Measurements from ENCODE around the gene AIFM2. TPM values are rescaled to one million over a fixed set of nuclear protein-coding genes. Genes with fewer than 3 reads are reported as not detected.

AIFM2 gene
- total and polyA plus RNA-seq, 10 of the 15 experiments (the other 5 are each of a cell fraction or from before 2014, with no cell fraction given) = 4.5 to 30.8 (median 15.6) TPM

- TF ChIP-seq JUND (IDR thresholded peaks at IDR 0.05; ENCODE audit: low read depth, low read length) (no peak), PML (IDR thresholded peaks at IDR 0.05; ENCODE audit: low read length) (no peak), BRCA1 (IDR thresholded peaks at IDR 0.05; ENCODE audit: low read depth, low read length) (no peak), E2F8 (IDR thresholded peaks at IDR 0.05; ENCODE audit: low read depth, partially characterized antibody) (no peak), SUZ12 (IDR thresholded peaks at IDR 0.05; ENCODE audit: unreplicated experiment) (no peak), STAT1 (conservative IDR thresholded peaks at IDR 0.05) (no peak), HDGF (IDR thresholded peaks at IDR 0.05) (no peak), IRF3 (IDR thresholded peaks at IDR 0.05) (no peak), ZBED1 (IDR thresholded peaks at IDR 0.05; ENCODE audit: borderline replicate concordance) (no peak), E2F4 (IDR thresholded peaks at IDR 0.05; ENCODE audit: low read depth, low read length) (no peak)
- peaks cover 23% of the 10 kb centered on the region for H3K79me2 ChIP-seq (ENCODE audit: control insufficient read depth, insufficient read depth, low read length)
- WGBS (ENCODE audit: insufficient coverage, insufficient replicate concordance, low lambda C conversion rate, missing lambda C conversion rate) = 24% methylated on average over 2 of the region's 2 CpGs
- ATAC-seq (no peak), DNase-seq (ENCODE audit: low read depth, low spot score) (no peak), FAIRE-seq (no peak)
- no peaks in the 10 kb centered on the region for H3K27me3 ChIP-seq (replicated peaks in 1 of 2; ENCODE audit: control insufficient read depth in 2 of 2, insufficient read depth in 2 of 2, low read length in 1 of 2)
- ChIA-PET SMC1A (ENCODE audit: uncharacterized antibody, unreplicated experiment) (interaction anchor here (0.8 to 3.6 kb wide), 15 partner anchors 8 to 217 kb away, joined by 4 to 42 read pairs (median 7); no protein-coding TSS in a partner anchor), RAD21 (ENCODE audit: unreplicated experiment) (interaction anchor here (0.8 to 3.3 kb wide), 24 partner anchors 9 to 233 kb away, joined by 3 to 46 read pairs (median 5); partner anchors contain the start of genes PPA1 and SAR1A), CTCF (interaction anchor here (1.0 to 8.4 kb wide), 28 partner anchors 8 to 258 kb away, joined by 3 to 173 read pairs (median 9); partner anchors contain the start of genes AIFM2, EIF4EBP2 and SAR1A), POLR2A (interaction anchor here (0.7 to 2.6 kb wide), 6 partner anchors 10 to 85 kb away, joined by 3 to 45 read pairs (median 10); partner anchors contain the start of genes PPA1 and SAR1A)
- BruUV-seq (replicated peaks) = no TSS peak
- no peaks in the 10 kb centered on the region; the same call in none of the 2 replicates for H4K20me1 ChIP-seq (ENCODE audit: control insufficient read depth, insufficient read depth)
- H2AFZ ChIP-seq (ENCODE audit: control insufficient read depth, low read depth, low read length) = no peak overlapping the region
- intact Hi-C loops (cut with micrococcal nuclease; ENCODE audit: unreplicated experiment) = no loop called here
- peak overlapping the region; percentile 64; the same call in 1 of the 2 replicates for H3K4me3 ChIP-seq
- no peaks in the 10 kb centered on the region for H3K9me3 ChIP-seq (replicated peaks; ENCODE audit: control insufficient read depth, insufficient read depth, low read length)
- peaks cover 3% of the 10 kb centered on the region; the same call in 1 of the 2 replicates for H3K4me1 ChIP-seq (ENCODE audit: control insufficient read depth, insufficient read depth, low read length)
- no peak overlapping the region for H3K27ac ChIP-seq (ENCODE audit: control insufficient read depth, insufficient read depth)
- peaks cover 3% of the 10 kb centered on the region in 2 experiments; a peak in 3 of 4 replicates for H3K36me3 ChIP-seq (ENCODE audit: control insufficient read depth in 2 of 2, insufficient read depth in 2 of 2, low read length in 1 of 2)
- H3K9ac ChIP-seq (ENCODE audit: control insufficient read depth, insufficient read depth, low read length) = no peak overlapping the region
- in situ Hi-C loops (cut with MboI) = no loop called here
- no peak overlapping the region for H3K4me2 ChIP-seq (ENCODE audit: control insufficient read depth, insufficient read depth)
Observed at GRCh38 chr10:70147259-70147625, 14.6 kb upstream of the AIFM2 start.

Data from GM12878 (cell line).